Right lobe of liver (tissue), 6 donors: ENCODE results near the gene EEF2K. TPM values are rescaled to one million over a fixed set of nuclear protein-coding genes. Genes with fewer than 3 reads are reported as not detected.
A peak's percentile ranks its signal among the peaks of the same experiment; 100 is the strongest.

Source experiments
- ATAC-seq, 4 donors: fragments of 200-7000 bp; cut with Tn5 transposase; one replicate each; pipeline ENCODE4 v1.9.1; 2020; ENCODE audit warnings: mild to moderate bottlenecking in 4 of 4, moderate library complexity in 4 of 4
- DNase-seq, 3 donors: peaks; one replicate each; pipeline ENCODE4 v3.0.0-alpha.2; 2020
- H3K27ac ChIP-seq, 3 donors: fragments of 200-600 bp; one replicate each; pipeline ENCODE4 v1.8.0; 2022
- H3K27me3 ChIP-seq, 2 donors: fragments of 200-600 bp; one replicate each; pipeline ENCODE4 v1.8.0; 2022
- H3K36me3 ChIP-seq, 4 donors: fragments of 200-600 bp; sonication (generic) in 1 of 4; one replicate each; pipeline versions ENCODE4 v1.5.1 to v1.8.0; 2017 to 2022; ENCODE audit warnings: control low read depth in 1 of 4
- H3K4me1 ChIP-seq, 4 donors: fragments of 200-600 bp; sonication (generic) in 1 of 4; one replicate each; pipeline versions ENCODE4 v1.5.1 to v1.8.0; 2017 to 2022; ENCODE audit warnings: control low read depth in 1 of 4
- H3K4me3 ChIP-seq, 3 donors: fragments of 200-600 bp; one replicate each; pipeline ENCODE4 v1.8.0; 2022
- H3K9me3 ChIP-seq, 4 donors: fragments of 200-600 bp; sonication (generic) in 1 of 4; one replicate each; pipeline versions ENCODE4 v1.5.1 to v1.8.0; 2017 to 2022; ENCODE audit warnings: control low read depth in 1 of 4
- POLR2A ChIP-seq: fragments of 450-650 bp; IDR thresholded peaks from one replicate; pipeline ENCODE4 v1.6.1; 2017; ENCODE audit warnings: antibody characterized with exemption, mild to moderate bottlenecking
- WGBS: methylation state at CpG from one replicate; pipeline ENCODE4 v1.1.6; 2018; ENCODE audit warnings: low coverage, low lambda C conversion rate; ENCODE audit not compliant: insufficient coverage; ENCODE audit errors: missing lambda C conversion rate; 5-methylcytosine and 5-hydroxymethylcytosine counted together
- intact Hi-C, 2 donors: fragments of 100-400 bp; cut with DNase I; formaldehyde crosslinking; loops; one replicate each; pipeline versions ENCODE4 v1.11.2 to v1.14.1; 2022
- total RNA-seq, 6 experiments: library from RNA; depleted of rRNA in 2 of 6; stranded (reverse); fragments of >200 nt in 2 of 6; fragmentation: NEBNext Ultra II Directional in 3 of 6; extraction: Animal tissue kit (Norgen Biotek cat#: 25700) in 3 of 6; gene quantifications; one replicate each; pipeline versions ENCODE4 v1.1.0 to v1.2.4, GENCODE V29; 2016 to 2023
- TF ChIP-seq, protein P1 (sequence below), 4 donors: fragments of 200-600 bp in 3 of 4; fragments of 450-650 bp in 1 of 4; IDR thresholded peaks; one replicate each; pipeline versions ENCODE4 v1.5.1 to v1.8.0; 2016 to 2022; ENCODE audit warnings: antibody characterized with exemption in 4 of 4, mild to moderate bottlenecking in 2 of 4
- donor health status: DM: no; HTN: yes; CAD: no.
- donor health status: DM: no; HTN: no; CAD: no.
- donor health status: DM: no; HTN: no; CAD: no.
- donor health status: DM: no; HTN: yes; CAD: no.
- donor health status: DM: no; HTN: yes; CAD: no.

Gene EEF2K
- total RNA-seq, 6 experiments from 2014 or later, result 10.0 to 17.5 (median 11.5) TPM

DNA sequence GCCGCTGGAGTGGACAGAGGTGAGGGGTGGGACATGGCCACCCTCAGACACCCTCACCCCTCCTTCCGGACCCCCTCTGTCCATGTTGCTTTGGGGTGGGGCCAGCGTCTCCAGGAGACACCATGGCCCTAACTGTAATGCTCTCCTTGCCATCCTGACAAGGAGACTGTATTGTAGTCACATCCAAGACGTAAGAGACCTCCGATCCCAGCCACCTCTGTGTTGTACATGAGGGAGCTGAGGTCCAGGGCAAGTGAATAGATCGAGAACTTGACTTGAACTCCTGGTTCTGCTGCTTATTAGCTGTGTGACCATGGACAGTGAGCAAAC lies 121.3 kb downstream of the EEF2K start:
- no peak for ATAC-seq
- no peaks in the 10 kb centered on the region for H3K27me3 ChIP-seq
- peaks cover 0 to 49% (median 18%) of the 10 kb centered on the region in 4 donors for H3K36me3 ChIP-seq
- no peaks in the 10 kb centered on the region for H3K4me1 ChIP-seq
- WGBS, result no CpG with 5 or more reads among the region's 6 CpGs
- no peaks in the 10 kb centered on the region for H3K9me3 ChIP-seq
- no peak overlapping the region for H3K4me3 ChIP-seq
- no peak overlapping the region for H3K27ac ChIP-seq
- DNase-seq, result no peak
- no peak for TF ChIP-seq POLR2A
- TF ChIP-seq, protein P1, sequence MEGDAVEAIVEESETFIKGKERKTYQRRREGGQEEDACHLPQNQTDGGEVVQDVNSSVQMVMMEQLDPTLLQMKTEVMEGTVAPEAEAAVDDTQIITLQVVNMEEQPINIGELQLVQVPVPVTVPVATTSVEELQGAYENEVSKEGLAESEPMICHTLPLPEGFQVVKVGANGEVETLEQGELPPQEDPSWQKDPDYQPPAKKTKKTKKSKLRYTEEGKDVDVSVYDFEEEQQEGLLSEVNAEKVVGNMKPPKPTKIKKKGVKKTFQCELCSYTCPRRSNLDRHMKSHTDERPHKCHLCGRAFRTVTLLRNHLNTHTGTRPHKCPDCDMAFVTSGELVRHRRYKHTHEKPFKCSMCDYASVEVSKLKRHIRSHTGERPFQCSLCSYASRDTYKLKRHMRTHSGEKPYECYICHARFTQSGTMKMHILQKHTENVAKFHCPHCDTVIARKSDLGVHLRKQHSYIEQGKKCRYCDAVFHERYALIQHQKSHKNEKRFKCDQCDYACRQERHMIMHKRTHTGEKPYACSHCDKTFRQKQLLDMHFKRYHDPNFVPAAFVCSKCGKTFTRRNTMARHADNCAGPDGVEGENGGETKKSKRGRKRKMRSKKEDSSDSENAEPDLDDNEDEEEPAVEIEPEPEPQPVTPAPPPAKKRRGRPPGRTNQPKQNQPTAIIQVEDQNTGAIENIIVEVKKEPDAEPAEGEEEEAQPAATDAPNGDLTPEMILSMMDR (IDR thresholded peaks at IDR 0.05), result no peak
- intact Hi-C loops, result no loop called here

DNA sequence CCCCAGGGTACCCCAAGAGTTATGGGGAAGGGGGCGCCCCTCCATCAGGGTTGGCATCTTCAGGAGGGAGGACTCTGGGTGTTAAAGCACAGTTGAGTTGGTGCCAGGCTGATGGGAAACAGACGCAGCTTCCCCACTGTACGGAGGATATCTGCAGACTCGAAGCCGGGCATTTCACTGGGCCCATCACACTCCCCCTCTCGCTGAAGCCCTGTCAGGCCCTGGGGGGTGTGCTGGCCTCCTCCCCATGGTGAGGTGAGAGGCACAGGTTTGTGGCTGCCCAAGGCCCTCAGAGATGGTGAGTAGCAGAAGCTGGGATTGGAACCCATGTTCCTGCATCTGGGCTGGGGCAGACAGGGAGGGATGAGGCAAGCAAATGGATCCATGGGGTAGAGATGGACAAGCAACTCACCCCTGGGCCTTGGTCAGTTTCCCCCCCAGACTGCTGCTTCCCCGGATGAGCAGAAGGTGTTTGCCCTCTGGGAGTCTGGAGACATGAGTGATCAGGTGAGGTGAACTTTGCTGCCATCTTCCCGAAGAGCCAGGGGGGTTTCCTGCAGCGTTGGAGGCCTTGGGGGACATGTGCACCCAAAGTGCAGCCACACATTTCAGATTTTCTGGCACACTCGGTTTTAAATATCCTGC lies 122.1 kb downstream of the EEF2K start:
- H3K4me3 ChIP-seq, result no peak overlapping the region
- TF ChIP-seq POLR2A, result no peak
- ATAC-seq (no peak), DNase-seq (no peak)
- H3K27ac ChIP-seq, result no peak overlapping the region
- no peaks in the 10 kb centered on the region for H3K27me3 ChIP-seq
- peaks cover 0 to 52% (median 19%) of the 10 kb centered on the region in 4 donors for H3K36me3 ChIP-seq
- intact Hi-C loops, result no loop called here
- H3K9me3 ChIP-seq, result no peaks in the 10 kb centered on the region
- H3K4me1 ChIP-seq, result no peaks in the 10 kb centered on the region
- WGBS, result 74% methylated on average over 2 of the region's 10 CpGs

DNA sequence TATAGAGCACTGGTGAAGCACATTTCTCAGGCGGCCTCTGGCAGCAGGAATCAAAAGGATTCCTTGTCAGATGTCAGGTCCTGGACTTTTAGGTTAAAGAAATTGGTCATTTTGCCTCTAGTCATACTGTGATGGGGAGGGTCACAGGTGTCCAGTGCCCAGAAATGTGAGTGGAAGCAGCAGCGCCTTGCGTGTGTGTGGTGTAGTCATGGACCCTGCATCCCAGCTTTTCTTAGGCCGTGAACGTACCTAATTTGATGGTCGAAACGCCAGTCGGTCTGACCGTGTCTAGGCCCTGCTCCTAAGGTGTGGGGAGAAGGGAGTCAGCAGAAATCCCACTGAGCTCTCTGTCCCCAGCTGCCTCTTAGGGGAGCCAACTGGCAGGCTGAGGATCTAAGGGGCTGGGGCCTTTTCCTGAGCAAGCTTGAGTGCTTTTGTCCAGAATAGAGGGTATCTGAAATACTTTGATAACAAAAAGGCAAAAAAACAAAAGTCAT lies 123.2 kb downstream of the EEF2K start:
- 99% methylated on average over 9 of the region's 9 CpGs for WGBS
- no peak overlapping the region for H3K27ac ChIP-seq
- no peaks in the 10 kb centered on the region for H3K27me3 ChIP-seq
- DNase-seq, result no peak
- TF ChIP-seq POLR2A, result no peak
- TF ChIP-seq, protein P1 (IDR thresholded peaks at IDR 0.05), result no peak
- no peaks in the 10 kb centered on the region for H3K9me3 ChIP-seq
- H3K4me3 ChIP-seq, result no peak overlapping the region
- ATAC-seq, result no peak
- peaks cover 0 to 58% (median 24%) of the 10 kb centered on the region in 4 donors for H3K36me3 ChIP-seq
- intact Hi-C loops, result no loop called here
- no peaks in the 10 kb centered on the region for H3K4me1 ChIP-seq

DNA sequence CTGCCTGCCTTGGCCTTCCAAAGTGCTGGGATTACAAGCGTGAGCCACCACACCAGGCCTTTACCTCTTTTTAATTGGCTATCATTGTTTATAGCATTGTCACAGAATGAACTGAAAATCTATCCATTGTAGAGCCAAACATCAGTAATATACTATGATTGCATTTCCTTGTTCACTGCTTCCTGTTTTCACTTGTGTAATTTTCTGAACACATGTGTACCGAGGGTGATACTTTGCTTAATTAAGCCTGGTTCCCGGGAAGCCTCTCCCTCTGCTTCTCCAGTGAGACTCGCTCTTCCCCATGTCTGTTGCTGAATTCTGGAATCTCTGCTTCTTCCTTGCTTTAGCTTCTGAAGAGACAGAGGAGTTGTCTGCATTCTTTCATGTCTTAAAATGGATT lies 124.2 kb downstream of the EEF2K start:
- Histone ChIP-seq H3K27me3 (no peaks in the 10 kb centered on the region), H3K36me3 (peaks cover 0 to 58% (median 26%) of the 10 kb centered on the region in 4 donors), H3K4me3 (no peak overlapping the region), H3K27ac (no peak overlapping the region), H3K4me1 (no peaks in the 10 kb centered on the region), H3K9me3 (no peaks in the 10 kb centered on the region)
- WGBS, result 66% methylated on average over 3 of the region's 4 CpGs
- TF ChIP-seq, protein P1 (IDR thresholded peaks at IDR 0.05), result no peak
- no peak for TF ChIP-seq POLR2A
- intact Hi-C loops, result no loop called here
- ATAC-seq (peak in 1 of 4 donors; percentile 14), DNase-seq (no peak)

DNA sequence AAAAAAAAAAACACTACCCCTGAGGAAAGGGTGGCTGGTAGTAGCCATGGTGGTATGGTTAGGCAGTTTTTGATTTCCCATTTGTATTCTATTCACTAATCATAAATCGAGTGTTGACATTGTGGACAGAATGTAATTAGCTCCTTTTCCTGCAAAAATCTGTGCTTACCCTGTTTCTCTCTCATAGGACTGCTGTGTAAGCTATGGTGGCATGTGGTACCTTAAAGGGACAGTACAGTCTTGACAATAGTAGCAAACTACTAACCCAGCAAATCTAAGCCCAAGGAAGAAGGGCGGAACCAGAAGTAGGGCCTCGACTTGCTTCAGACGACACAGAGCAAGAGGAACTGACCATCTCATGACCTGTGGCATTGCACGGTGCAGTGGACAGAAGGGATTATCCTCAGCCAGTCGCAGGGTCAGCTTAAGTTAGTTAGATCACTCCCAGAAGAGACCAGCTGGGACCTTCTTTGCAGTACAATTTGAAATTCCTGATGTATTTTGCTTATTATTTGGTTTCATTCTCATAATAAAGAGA lies 127.4 kb downstream of the EEF2K start:
- peak; percentile 58 to 82 (median 74) for ATAC-seq
- Histone ChIP-seq H3K36me3 (peaks cover 0 to 41% (median 11%) of the 10 kb centered on the region in 4 donors), H3K4me3 (no peak overlapping the region), H3K4me1 (no peaks in the 10 kb centered on the region), H3K27me3 (no peaks in the 10 kb centered on the region), H3K9me3 (no peaks in the 10 kb centered on the region), H3K27ac (no peak overlapping the region)
- intact Hi-C loops, result no loop called here
- TF ChIP-seq, protein P1 (IDR thresholded peaks at IDR 0.05), result no peak
- no peak for TF ChIP-seq POLR2A
- DNase-seq, result no peak
- WGBS, result 69% methylated on average over 5 of the region's 6 CpGs
